GM19240 (cell line): ENCODE results near the gene EHF.

ENCODE experiments used
- DNase-seq: peaks from one replicate; pipeline ENCODE4 v3.0.0; 2011; ENCODE audit warnings: low spot score; ENCODE audit not compliant: insufficient read length

The EHF gene

DNA sequence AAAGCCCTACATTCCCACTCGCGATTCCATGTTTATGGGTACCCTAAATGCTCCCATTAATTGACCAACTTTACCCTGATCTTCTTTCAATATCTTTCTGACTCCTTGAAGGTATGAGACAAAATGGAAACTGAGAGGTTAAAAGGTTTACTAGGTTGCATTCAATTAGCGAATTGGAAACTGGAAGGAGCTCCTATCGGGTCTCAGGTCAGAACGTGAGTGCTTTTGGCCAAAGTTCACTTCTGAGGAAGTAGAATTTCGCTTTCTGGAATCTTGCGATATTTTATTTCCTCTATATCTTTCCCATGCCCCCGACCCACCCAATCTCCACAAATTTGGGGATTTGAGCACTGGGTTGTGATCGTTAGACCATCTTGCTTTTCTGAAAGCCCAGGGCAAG is 2.6 kb downstream of the EHF start:
- DNase-seq = no peak

GRCh38 chr11:34624069-34624468 is 3.2 kb downstream of the EHF start:
- no peak for DNase-seq

- no peak for DNase-seq
These were observed 4.7 kb downstream of the EHF start for GRCh38 chr11:34625576-34625975.

- no peak for DNase-seq
These were observed 5.5 kb downstream of the EHF start for GRCh38 chr11:34626393-34626792.

- DNase-seq = no peak
These were observed 6.3 kb downstream of the EHF start for GRCh38 chr11:34627197-34627596.

DNA sequence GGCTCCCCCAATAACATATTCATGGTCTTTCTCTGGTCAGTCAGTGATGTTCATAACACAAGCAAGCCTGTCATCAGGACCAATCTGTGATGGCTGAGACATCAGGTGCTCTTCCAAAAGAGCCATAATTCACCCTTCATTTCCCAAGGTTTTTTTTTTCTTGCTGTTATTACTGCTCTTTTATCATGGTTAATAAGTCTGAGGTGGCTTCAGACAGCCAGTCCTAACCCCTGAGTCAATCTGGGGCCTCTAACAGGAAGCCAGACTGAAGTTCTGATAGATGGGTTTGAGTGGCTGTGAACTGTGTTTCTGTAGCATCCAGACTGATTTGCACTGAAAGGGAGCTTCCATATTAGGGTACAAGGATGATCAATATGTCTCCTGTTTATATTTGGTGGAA is 8.8 kb downstream of the EHF start:
- no peak for DNase-seq

GRCh38 chr11:34630544-34630943 is 9.7 kb downstream of the EHF start:
- no peak for DNase-seq

DNA sequence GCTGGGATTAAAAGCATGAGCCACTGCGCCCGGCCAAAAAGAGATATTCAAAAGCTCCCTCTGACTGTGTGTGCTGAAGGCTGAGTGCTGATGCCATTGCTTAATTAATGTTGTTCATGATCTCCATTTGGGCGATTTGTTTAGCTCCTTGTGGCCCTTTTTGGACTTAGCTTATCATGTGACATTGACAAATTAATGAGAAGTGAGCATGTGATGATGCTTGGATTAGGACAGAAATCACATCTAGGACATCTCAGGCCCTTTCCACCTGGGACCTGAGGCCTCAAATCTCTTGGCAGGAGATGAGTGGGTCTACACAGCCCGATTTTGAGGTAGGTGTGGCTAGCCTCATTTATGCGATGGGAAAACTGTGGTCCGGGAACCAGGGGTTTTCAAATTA is 10.4 kb downstream of the EHF start:
- no peak for DNase-seq

DNA sequence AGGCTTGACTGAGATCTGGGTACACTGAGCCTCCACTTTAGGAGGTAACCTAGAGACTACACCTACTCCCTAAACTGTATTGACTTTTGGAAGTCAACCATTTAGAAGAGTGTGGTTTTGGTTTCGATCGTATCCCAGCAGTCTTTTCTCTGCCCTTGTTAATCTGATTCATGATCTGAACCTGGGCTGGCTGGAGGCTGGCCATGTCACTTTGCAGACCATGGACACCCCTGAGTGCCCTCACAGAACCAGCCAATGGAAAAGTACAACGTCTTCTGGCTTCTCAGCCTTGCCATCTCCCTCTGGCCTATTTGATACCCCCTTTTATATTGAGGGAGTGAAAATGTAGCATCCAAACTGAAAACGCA is 10.8 kb downstream of the EHF start:
- no peak for DNase-seq

- no peak for DNase-seq
These were observed 11.4 kb downstream of the EHF start for GRCh38 chr11:34632105-34632791.

DNA sequence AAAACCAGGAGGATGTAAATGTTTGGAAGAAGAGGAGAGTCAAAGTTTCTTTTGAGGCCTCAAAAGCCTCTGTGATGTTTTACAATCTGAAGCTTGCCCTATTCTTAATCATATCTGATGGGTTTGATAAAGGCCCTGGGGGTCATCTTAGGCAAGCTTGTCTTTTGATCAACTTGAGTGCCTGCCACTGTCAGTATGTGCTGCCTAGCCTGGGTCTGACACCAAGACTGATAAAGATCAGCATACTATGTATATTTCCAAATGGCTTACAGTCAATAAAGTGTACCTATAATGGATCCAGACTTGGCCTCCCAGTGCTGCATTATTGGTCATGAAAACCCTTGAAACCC is 12.7 kb downstream of the EHF start:
- no peak for DNase-seq

- DNase-seq = no peak
These were observed 13.2 kb downstream of the EHF start for GRCh38 chr11:34633990-34634693.

DNA sequence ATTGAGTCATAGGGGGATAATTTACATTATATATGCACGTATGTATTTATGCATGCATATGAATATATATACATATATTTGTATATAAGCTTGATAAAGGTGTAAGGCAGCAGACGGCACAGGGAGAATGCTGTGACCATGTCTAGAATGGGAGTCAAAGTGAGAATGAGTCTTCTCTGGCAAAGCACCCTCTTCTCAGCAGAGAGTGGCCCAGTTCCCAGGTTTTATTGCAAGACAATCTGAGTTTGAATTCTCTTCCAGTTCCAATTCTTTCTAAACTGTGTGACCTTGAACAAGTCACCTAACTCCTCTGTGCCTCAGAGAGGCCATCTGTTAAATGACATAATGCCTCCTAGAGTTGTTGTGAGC is 13.8 kb downstream of the EHF start:
- DNase-seq = no peak

- DNase-seq = no peak
These were observed 15.2 kb downstream of the EHF start for GRCh38 chr11:34636127-34636526.

DNA sequence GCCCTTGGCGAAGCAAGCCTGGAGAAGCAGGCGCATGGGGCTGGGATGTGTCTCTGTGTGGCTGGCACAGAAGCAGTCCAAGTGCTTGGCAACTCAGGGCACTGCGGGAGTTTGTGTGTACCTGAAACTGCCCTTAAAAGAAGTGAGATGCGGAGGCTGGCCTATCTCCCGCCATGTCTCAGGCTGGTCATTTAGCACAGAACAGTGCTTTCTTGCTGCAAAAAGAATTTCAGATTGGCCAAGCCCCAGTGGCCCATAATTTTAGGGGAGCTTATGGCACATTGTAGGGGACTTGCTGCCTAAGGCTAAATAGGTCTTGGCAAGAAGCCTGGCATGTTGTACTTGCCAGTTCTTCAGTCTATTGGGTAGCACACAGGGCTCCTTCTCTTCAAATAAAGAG is 16.4 kb downstream of the EHF start:
- DNase-seq = no peak

DNA sequence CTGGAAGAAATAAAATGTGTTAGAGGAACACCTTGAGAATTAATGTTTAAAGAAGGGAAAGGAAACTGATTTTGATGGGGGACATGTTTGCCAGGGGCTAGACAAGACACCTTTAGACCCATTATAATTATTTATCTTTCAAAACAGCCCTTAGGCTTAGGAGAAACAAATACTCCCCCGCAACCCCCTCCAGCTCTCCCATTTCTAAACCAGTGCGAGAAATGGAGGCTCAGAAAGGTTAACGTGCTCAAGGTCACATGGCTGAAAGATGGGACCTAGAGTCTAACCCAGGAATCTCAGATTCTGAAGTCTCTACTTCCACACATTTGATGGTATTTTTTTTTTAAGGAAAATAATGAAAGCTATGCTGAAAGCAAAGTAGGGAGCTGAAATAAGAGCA is 18.0 kb downstream of the EHF start:
- no peak for DNase-seq

GRCh38 chr11:34639545-34639944 is 18.7 kb downstream of the EHF start:
- no peak for DNase-seq

DNA sequence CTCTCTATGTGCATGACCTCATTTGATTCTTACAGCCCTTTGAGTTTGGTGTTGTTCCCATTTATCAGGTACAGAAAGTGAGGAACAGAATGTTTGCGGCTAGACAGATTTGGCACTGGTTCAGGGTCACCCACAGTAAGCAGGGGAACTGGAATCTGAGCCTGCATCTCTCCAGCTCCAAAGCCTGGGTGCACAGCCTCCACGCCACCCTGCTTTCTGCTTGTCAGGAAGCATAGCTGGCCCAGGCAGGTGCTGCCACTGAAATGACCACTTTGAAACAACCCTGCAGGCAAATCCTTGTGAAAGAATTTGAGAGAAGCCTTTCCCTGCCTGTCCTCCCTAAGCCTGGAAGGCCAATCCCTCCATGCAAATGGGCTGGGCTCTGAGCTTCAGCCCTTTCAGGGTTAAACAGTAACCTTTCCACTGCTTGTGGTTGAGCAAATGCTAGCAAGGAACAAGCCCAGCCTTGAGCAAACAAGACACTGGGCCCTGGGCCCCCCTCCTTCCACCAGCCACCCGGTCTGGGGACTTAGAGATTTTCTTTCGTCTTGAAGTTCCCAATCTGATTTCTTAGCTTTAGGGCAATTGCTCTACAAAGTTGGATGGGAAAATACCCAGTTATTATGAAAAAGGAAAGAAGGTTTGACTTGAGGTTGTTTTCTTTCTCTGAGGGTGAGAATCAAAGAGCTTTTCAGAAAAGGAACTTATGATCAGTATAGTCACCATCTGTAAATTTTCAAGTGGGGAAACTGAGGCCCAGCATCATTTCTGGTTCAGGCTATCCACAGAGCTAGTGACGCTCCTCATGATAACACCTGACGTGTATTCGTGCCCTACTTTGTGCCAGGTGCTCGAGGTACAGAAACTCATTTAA is 19.4 kb downstream of the EHF start:
- no peak for DNase-seq

- no peak for DNase-seq
These were observed 20.0 kb downstream of the EHF start for GRCh38 chr11:34640924-34641275.

DNA sequence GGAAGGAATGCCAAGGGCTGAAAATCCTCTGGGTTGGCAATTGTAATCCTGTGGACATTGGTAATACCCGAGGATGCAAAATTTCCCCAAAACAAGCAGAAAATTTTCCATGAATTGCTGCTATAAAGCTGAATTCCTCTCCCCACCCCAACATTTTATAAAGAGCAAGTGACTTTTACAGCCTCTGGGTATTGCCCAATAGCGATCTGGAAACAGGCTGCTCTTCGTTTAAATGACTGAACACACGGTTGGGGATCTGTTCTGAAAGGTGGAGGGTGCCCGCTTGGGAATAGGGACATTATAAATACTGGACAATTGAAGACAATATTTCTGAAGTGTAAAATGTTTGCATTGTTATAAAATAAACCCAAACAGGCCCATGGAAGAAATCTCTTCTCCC is 20.6 kb downstream of the EHF start:
- DNase-seq = no peak

GRCh38 chr11:34642001-34642554 is 21.2 kb downstream of the EHF start:
- DNase-seq = no peak

- no peak for DNase-seq
These were observed 22.0 kb downstream of the EHF start for GRCh38 chr11:34642873-34643272.
